Uterus (tissue), 2 donors: ENCODE measurements around the gene ARHGAP31.

Experiments used
- POLR2A ChIP-seq, 2 donors: fragments of 450-650 bp; IDR thresholded peaks; one replicate each; pipeline ENCODE4 v1.6.1; 2016; ENCODE audit warnings: antibody characterized with exemption in 2 of 2, mild to moderate bottlenecking in 1 of 2, moderate library complexity in 1 of 2
- TF ChIP-seq, protein P1 (sequence below), 4 experiments: fragments of 200-600 bp in 2 of 4; fragments of 450-650 bp in 2 of 4; sonication (generic) in 2 of 4; IDR thresholded peaks; one replicate each; pipeline ENCODE4 v1.5.1; 2016 to 2019; ENCODE audit warnings: antibody characterized with exemption in 4 of 4, mild to moderate bottlenecking in 2 of 4, moderate library complexity in 1 of 4

DNA sequence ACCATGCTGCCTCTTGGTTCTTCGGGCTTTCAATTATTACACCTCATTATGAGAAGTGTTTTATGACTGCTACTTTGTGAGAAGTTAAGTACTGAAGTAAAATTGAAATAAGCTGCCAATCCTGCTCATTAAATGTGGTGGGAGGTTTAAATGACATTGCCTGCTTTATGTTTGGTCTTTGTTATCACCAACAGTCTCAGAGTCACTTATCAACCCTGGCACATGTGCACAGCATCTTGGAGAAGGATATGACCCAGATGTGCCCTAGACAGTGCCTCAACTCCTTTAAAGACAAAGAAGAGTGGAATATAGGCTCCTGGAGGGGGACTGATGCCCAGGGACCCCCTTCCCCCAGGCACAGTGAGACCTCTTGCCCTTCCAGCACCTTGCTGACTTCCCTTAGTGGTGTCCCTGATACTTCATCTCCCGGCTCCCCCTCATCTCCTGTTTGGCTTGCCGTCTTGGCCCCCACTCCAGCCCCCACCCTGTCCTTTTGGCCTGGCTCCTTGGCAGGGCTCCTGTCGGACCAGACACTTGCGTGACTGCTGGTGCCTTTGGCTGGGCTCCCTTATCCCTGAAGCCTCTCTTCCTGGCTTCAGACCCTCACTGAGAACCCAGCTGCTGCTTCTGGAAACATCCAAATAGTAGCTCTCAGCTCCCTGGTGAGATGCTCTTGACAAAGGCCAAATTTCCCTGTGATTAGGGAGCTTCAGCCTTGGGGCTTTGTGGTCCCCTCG lies 39.8 kb downstream of the ARHGAP31 start:
- TF ChIP-seq POLR2A (IDR thresholded peaks at IDR 0.05), result no peak
- TF ChIP-seq, protein P1, sequence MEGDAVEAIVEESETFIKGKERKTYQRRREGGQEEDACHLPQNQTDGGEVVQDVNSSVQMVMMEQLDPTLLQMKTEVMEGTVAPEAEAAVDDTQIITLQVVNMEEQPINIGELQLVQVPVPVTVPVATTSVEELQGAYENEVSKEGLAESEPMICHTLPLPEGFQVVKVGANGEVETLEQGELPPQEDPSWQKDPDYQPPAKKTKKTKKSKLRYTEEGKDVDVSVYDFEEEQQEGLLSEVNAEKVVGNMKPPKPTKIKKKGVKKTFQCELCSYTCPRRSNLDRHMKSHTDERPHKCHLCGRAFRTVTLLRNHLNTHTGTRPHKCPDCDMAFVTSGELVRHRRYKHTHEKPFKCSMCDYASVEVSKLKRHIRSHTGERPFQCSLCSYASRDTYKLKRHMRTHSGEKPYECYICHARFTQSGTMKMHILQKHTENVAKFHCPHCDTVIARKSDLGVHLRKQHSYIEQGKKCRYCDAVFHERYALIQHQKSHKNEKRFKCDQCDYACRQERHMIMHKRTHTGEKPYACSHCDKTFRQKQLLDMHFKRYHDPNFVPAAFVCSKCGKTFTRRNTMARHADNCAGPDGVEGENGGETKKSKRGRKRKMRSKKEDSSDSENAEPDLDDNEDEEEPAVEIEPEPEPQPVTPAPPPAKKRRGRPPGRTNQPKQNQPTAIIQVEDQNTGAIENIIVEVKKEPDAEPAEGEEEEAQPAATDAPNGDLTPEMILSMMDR (IDR thresholded peaks at IDR 0.05), result no peak
